IPS DF 19.7 (cell line): Measurements from ENCODE around the gene SDE2.
"Not testable (repeated sequence)": the region's sequence is repeated elsewhere in the genome, so short reads cannot be mapped to it uniquely, and the experiment has no call there.

ENCODE experiments used
- DNase-seq: peaks from one replicate; pipeline ENCODE4 v3.0.0-alpha.2; 2013; ENCODE audit warnings: low read depth, low spot score

SDE2 gene

DNA sequence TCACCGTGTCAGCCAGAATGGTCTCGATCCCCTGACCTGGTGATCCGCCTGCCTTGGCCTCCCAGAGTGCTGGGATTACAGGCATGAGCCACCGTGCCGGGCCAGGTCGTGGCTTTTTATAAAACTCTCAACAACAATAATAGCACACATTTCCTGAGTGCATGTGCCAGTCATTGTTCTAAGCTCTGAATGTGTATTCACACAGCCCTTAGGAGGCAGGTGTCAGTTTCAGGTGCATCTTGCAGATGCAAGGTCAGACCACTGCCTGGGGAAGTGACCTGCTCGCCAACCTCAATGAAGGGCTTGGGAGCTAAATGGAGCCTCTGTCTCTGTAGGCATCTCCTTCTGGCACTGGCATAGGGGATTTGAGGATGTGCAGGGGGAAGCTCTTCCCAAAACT, 56.6 kb downstream of the SDE2 start:
- no peak for DNase-seq

- no peak for DNase-seq
These were observed 57.3 kb downstream of the SDE2 start for GRCh38 chr1:225941942-225942222.

- no peak for DNase-seq
These were observed 57.8 kb downstream of the SDE2 start, which contains the start of gene LEFTY2 for GRCh38 chr1:225941187-225941941. TSS of gene LEFTY2 (minus strand) at chr1:225941220. CDS start at chr1:225941140, 80 bp downstream.

DNA sequence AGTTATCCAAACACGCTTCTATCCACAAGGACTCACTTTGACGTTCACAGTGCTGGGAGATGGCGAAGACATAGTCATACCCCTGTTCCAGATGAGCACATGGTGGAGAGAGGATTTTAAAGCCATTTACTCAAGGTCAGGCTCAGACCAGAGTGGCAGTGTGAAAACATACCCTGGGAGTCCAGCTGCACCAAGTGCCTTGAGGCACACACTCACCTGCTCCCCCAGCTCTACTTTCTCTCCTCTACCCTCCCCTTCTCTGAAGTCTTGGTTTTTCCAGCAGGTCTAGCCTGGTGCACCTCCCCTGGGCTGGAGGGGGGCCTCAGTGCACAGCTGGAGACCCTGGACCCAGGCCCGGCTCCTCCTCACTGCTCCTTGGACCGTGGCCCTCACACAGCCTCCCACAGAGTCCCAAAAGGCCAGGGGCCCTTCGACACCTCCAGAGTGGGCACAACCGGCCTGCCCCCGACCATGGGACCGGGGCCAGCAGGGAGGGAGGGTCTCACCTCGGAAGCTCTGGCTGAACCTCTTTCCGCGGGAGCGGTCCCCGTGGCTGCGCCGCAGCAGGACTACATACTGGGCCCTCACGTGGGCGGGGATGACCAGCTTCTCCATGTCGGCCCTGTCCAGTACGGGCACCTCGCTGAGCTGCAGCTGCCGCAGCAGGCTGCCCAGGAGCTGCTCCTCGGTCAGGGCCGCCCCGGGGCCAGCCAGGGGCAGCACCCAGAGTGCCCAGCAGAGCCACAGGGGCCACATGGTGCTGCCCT, 58.6 kb downstream of the SDE2 start:
- DNase-seq, result no peak

GRCh38 chr1:225939939-225940310, 59.2 kb downstream of the SDE2 start:
- not testable (repeated sequence) for DNase-seq

- DNase-seq, result not testable (repeated sequence)
These were observed 59.8 kb downstream of the SDE2 start for GRCh38 chr1:225939097-225939938.

DNA sequence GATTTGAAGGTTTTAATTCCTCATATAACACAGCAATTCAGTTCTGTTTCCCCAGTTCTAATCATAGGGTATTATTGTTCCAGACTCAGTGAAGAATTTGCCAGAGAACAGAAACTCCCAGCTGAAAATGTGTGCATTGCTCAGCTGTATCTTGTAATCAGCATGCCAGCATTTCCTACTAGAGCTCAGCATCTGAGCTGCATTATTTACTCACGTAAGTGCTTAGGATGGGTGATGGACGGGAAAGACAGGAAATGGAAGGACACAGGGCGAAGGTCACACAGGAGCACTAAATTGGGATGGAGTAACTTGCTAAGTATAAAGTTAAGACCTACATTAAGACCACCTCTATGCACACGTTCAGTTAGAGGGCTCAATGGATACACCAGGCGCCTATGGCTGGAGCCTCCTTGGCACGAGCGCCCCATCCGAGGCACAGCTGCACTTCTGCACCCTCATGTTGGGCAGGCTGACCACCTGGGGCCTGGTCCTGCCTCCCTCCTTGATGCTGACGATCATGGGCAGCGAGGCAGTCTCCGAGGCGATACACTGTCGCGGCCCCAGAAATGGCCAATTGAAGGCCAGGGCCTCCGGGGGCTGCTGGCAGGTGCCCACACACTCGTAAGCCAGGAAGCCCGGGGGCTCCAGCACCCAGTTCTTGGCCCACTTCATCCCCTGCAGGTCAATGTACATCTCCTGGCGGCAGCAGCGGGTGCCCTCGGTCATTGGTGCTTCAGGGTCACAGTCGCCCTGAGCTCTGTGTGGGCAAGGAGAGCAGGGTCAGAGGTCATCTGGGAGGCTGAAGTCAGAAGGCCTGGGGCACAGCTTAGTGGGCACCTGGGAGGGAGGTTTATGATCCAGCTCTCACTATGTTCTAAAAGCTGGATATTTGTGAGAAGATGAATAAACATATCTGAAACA, 61.8 kb downstream of the SDE2 start:
- DNase-seq, result no peak

DNA sequence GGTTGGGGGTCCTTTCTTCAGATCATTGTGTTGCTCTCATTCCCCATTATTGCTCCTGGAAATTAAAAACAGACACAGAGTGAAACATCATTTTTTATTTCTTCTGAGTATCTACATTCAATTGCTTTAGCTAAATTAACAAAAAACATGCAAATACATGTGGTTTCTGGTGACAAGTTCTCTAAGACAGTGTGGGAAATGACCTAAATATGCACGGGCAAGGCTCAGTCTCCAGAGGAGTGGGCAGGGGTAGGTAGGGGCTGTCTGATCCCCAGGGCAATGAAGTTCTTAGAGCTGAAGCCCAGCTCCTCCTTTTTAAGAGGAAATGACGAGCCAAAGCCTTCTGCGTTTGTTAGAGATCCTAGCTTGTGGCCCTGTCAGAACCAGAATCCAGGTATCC, 62.6 kb downstream of the SDE2 start:
- DNase-seq, result no peak

GRCh38 chr1:225936086-225936485, 63.1 kb downstream of the SDE2 start:
- not testable (repeated sequence) for DNase-seq

DNA sequence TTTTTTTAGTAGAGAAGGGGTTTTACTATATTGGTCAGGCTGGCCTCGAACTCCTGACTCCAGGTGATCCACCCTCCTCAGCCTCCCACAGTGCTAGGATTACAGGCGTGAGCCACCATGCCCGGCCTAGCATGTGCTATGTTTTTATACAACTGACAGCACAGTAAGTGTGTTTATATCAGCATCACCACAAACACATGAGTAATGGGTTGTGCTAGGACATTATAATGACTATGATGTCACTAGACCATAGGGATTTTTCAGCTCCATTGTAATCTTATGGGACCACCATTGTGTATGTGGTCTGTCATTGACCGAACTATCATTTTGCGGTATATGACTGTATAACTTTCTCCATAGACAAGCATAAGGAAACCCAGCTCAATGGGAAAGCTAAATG, 64.4 kb downstream of the SDE2 start:
- DNase-seq, result no peak

DNA sequence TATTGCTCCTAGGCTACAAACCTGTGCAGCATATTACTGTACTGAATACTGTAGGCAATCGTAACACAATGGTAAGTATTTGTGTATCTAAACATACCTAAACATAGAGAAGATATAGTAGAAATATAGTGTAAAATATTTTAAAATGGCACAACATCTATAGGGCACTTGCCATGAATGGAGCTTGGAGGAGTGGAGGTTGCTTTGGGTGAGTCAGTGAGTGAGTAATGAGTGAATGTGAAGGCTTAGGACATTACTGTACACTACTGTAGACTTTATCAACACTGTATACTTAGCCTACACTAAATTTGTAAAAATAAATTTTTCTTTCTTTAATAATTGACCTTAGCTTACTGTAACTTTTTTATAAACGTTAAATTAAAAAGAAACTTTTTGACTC, 66.1 kb downstream of the SDE2 start:
- DNase-seq, result no peak
